ENCODE results near the gene RFWD3.

RFWD3 gene

DNA sequence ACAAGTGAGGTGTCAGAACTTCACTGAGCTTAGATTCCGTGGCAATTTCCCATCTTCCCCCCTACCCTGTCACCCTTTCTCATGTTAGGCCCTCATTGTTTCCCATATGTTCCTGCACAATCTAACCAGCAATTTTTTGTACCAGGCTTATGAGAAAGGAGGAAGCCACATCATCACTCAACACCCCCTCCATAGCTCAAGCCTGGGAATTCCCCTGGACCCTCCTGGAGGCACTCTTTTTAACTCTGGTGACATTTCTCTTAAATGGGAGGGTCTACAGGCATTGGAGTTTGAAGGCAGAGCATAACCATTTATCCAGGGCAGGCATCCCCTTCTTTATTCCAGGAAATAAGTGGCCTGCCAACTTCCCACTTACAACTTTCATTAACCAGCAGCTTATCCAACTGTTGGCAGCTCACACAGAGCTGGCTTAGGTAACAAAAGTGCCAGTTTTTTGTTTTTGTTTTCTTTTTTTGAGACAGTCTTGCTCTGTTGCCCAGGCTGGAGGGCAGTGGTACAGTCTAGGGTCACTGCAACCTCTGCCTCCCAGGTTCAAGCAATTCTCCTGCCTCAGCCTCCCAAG is 49.4 kb downstream of the RFWD3 start:
- no peak for DNase-seq (ENCODE audit: low read depth)

DNA sequence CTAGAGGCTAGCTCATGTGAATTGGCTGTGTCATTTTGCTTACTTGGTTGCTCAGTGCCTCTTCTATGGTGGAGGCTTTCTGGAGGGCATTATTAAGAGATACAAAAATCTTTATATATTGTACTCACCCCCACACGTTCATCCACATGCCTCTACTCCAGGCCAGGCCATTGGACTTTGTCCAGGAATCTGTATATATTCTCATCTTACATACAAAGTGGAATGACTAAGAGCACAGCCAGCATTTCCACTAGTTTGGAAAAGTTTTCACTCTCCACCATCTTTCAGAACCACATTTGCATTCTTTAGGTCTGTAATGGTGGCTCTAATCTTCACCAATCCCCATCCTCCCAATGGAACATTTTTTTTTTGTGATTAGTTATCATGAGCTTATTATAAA is 55.0 kb downstream of the RFWD3 start:
- DNase-seq (ENCODE audit: low read depth): no peak

DNA sequence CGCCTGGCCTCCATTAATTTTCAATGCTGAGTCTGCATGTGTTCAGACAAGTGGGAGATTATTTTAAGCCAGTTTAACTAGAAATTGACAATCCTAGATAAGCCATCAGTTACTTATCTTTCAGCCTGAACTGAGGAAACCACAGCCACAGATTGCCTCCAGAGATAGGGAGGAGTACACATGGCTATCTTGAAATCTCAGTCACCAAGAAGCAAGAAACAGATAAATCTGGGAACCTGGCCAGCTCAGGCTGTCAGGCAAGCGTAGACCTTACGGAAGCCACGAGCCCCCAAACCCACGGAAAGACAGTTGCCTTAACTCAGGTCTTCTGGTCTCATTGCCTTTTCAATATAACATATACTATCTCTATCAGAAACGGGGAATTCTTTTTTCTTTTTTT is 57.7 kb downstream of the RFWD3 start:
- DNase-seq (ENCODE audit: low read depth): peak; percentile 23

DNA sequence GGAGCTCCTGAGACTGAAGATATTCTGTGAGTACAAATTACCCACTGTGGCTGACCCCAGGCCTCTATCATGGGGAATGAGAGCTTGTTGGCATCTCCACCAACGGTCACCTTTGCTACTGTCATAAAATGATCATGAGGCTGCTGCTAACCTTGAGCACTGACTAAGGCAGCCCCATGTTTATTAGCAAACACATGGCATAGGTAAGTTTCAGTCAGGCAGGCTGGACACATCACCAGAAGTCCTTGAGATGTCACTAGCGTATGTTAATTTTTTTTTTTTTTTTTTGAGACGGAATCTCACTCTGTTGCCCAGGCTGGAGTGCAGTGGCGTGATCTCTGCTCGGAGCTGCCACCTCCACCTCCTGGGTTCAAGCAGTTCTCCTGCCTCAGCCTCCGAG is 58.3 kb downstream of the RFWD3 start:
- no peak for DNase-seq (ENCODE audit: low read depth)

DNA sequence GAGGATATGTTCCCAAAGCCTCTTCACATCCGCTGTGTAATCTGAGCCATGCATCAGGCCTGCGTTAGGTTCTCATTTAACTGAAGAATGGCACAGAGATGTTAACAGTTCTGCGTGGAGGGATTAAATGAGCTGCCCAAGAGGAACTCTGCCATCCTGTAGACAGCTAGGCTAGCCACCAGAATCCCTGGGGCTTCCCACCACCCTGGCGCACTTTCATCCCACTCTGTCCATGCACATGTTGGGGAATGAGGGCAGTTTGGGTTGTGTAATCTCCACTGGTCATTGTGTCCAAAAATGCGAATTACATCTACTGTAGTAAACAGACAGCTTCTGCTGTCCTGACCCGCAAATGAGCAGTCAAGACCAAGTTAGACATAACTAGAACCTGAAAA is 58.7 kb downstream of the RFWD3 start:
- no peak for DNase-seq (ENCODE audit: low read depth)

DNA sequence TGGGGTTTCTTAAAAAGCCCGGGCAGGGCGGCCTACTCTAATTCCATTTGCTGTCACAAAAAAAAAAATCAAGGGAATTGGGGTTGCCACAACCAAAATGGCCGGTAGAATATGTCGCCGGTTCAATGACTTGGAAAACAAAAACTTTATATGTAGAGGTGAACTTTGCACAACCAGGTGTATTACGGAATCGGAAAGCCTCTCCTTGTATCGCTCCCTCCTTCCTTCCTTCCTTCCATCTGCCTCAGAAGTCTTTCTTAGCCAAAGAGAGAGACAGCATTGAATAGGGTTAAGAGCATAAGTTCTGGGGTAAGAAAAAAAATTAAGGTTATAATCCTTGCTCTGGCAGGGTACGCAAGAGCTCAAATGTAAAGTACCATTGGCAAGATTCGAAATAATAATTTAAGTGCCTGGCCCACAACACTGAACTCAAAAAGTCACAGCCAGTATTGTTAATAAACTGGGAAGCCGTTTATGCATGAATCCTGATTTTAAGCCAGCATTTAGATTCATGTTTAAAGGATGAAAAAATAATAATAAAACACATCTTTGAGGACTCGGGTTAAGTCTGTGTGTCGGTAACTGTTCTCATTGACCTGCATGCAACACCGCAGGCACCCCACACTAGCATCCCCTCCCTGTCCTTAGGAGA is 59.2 kb downstream of the RFWD3 start:
- DNase-seq (ENCODE audit: low read depth): no peak

DNA sequence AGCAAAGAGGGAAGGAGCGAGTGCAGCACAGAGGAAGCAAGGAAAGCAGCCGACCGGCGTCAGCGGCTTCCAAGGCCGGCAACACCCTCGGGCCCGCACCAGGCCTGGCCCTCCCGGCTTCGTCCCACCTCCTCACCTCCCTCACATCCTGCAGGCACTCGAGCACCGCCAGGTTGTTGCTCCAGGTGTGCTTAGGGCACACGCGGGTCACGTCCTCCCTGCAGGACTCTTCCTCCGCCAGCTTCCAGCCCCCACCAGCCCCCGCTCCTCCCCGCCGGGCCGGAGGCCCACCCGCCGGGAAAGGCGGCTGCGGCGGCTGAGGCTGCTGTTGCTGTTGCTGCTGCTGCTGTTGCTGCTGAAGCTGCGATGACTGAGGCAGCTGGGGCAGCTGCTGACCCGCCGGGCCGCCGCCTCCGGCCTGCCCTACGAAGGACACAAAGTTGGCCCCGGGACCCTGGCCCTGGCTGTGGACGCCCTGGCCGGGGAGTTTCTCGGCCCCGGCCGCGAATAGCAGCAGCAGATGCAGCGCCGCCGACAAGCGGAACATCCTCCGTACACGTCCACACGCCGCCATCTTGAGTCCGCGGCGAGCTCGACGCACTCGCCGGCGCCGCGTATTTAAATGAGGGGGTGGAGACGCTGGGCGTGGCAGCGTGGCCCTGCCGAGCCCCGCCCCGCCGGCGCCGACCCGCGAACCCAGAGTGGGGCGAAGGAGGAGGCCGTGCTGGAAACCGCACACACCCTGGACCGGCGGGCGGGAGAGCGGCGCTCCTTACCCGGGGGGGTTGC is 60.0 kb downstream of the RFWD3 start, which contains the start of gene GLG1:
TSS of gene GLG1 (minus strand) at position 594 of the 789 bp plus-strand sequence. CDS start at position 574, 20 bp downstream.
- DNase-seq (ENCODE audit: low read depth): peak; percentile 86

DNA sequence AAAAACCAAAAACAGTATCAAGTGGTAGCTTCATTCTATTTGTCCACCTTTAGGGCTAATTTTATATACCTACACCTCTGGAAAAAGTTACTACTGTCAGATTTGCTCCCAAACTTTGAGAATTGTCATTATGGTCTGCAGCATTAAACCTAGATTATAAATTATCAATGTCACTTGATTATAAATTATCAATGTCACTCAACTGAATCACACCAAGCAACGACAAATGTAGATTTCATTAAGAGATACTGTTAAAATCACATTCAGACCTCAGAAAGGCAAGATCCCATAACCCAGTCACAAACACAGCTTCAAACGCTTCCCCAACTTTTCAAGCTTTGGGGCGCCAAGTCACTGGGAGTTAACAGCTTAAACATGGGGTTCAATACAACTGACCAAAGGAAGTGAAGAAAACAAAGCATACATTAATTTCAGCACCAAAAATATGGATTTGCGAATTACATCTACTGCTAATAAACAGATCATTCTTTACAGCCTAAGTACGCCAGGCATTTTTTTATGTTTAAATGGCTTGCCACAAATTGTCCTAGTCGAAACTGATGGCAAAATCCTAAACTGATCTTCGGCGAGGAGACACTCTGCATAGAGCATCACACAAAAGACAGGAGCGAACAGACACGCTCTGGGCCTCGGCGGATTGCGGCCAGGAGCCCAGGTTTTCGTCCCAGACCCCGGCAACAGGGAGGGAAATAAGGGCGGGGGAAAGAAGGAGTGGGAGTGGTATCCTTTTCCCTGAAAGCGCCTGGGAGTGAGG is 60.7 kb downstream of the RFWD3 start:
- DNase-seq (ENCODE audit: low read depth): no peak

DNA sequence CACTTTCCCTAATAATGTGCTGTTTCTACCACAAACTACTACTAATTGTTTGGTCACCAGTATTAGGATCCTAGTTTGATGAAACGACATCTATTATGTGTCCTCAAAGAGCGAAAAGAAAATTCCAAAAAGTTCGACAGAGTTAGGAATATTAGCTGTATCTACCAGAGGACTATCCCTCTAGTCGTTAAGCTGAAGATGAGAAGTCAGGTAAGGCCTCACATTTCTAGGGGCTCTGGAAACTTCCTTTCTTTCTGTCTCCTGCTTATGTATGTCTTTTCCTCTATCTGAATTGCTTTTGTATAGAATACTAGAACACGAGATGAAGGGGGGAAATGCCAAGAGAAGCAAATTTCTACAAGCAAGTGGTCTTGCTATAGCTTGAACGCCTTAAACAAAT is 61.3 kb downstream of the RFWD3 start:
- DNase-seq (ENCODE audit: low read depth): no peak

DNA sequence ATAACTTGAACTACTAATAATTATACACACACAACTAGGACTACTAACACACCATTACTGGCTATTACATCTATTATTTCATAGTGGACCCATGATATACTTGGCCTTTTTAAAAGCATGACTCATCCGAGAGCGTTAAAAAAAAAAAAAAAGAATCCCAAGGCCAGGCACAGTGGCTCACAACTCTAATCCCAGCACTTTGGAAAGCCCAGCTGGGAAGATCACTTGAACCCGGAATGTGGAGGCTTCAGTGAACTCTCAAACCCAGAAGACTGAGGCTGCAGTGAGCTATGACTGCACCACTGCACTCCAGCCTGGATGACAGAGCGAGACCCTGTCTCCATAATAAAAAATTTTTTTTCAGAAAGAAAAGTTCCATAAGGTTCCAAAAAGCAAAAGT is 62.8 kb downstream of the RFWD3 start:
- no peak for DNase-seq (ENCODE audit: low read depth)

DNA sequence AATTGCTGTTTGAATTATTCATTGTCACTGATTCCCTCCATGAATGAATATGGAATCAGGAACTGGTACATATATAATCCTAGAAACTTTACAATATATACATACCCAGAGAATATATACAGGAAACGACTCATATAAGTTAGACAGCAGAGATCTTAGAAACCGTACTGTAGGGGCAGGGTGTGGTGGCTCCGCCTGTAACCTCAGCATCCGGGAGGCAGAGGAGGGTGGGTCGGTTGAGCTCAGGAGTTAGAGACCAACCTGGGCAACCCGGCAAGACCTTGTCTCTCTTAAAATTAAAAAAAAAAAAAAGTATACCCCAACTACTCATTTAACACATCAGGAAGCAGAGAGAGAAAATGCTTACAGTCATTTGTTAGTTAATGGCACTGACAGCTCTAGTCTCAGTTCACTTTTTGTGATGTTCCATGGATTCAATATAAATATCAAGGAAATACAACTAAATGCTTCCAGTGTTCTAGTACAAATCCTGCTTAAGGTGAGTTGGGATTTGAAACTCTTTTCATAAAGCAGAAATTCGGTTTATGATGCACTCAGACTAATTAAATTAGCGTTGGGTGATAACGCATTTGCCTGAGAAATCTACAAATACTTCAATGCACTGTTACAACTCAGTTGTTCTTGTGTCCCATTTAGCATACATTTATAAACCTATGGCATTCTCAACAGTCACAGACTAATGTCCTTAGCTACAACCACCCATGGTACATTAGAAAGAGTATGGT is 65.4 kb downstream of the RFWD3 start:
- DNase-seq (ENCODE audit: low read depth): peak; percentile 64

DNA sequence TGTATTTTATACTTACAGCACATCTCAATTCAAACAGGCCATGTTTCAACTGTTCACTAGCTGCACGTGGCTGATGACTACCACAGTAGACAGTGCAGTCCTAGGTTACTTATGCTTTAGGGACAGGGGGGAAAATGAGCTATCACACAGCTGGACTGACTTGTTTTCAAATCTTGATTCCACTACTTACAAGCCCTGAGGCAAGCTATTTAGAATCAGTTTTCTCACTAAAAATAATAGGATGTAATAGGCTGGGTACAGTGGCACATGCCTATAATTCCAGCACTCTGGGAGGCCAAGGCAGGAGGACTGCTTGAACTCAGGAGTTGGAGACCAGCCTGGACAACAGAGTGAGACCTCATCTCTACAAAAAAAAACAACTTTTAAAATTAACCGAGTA is 70.1 kb downstream of the RFWD3 start:
- no peak for DNase-seq (ENCODE audit: low read depth)

DNA sequence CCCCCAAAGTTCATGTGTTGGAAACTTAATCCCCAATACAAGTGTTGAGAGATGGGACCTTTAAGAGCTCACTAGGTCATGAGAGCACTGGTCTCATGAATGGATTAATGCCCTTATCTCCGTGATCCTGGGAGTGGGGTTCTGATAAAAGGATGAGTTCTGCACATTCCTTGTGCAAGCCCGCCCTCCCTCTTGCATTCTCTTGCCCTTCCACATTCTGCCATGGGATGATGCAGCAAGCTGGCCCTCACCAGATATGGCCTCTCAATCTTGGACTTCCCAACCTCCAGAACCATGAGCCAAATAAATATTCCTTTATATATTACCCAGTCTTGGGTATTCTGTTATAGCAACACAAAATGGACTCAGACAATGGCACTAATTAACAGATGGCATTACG is 73.8 kb downstream of the RFWD3 start:
- DNase-seq (ENCODE audit: low read depth): no peak

DNA sequence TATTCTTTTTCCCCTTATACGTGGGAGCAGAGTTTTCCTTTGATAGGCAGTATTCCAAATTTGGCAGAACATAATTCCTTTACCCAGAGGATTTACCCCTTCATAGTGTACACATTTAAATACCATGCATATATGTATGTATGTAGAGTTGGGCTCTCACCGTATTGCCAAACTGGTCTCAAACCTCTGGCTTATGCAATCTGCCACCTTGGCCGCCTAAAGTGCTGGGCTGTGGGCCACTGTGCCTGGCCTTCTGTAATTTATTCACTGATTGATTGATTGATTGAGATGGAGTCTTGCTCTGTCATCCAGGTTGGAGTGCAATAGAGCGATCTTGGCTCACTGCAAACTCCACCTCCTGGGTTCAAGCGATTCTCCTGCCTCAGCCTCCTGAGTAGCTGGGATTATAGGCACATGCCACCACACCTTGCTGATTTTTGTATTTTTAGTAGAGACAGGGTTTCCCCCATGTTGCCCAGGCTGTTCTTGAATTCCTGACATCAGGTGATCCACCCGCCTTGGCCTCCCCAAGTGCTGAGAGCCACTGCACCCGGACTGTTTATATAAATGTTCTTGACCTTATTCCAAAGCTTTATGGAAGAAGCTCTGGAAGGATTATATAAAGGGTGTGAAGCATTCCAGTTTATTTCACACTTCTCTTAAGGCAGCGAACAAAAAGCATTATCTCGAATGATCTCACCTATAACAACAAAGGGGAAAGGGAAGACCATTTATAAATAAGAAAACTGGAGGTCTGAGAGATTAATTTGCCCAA is 74.6 kb downstream of the RFWD3 start:
- no peak for DNase-seq (ENCODE audit: low read depth)

DNA sequence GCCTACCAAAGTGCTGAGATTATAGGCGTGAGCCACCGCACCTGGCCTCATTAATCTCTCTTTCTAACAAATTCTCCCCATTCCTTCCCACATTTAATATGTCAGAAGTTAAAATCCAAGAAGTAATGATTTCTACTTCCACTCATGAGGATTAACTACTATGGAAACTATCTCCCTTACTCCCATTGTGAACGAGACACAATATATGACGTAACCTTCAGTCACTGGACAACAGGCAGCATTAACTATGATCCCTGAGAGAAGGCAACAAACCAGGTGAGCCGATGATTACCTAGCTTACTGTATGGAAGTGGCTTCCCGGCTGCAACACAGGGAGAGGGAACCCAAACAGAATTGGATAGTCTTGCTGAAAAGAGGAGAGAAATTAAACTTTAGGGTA is 79.7 kb downstream of the RFWD3 start:
- DNase-seq (ENCODE audit: low read depth): no peak

DNA sequence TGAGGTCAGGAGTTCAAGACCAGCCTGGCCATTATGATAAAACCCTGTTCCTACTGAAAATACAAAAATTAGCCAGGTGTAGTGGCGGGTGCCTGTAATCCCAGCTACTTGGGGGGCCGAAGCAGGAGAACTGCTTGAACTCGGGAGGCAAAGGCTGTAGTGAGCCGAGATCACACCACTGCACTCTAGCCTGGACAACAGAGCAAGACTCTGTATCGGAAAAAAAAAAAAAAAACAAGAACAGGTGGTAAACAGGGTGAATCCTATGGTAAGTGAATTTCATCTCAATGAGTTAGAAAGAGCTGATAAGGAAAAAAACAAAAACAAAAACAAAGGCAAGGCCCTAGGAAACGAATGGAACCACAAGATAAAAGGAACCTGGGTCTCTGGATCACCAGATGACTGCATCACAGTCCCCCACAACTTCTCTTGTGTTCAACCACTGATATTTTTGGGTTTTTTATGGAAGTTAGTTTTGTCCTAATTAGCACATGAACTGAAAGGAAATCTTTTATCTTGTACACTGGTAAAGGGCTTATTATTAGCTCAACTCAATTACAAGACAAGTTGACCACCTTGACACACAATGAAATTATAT is 80.7 kb downstream of the RFWD3 start:
- DNase-seq (ENCODE audit: low read depth): no peak

DNA sequence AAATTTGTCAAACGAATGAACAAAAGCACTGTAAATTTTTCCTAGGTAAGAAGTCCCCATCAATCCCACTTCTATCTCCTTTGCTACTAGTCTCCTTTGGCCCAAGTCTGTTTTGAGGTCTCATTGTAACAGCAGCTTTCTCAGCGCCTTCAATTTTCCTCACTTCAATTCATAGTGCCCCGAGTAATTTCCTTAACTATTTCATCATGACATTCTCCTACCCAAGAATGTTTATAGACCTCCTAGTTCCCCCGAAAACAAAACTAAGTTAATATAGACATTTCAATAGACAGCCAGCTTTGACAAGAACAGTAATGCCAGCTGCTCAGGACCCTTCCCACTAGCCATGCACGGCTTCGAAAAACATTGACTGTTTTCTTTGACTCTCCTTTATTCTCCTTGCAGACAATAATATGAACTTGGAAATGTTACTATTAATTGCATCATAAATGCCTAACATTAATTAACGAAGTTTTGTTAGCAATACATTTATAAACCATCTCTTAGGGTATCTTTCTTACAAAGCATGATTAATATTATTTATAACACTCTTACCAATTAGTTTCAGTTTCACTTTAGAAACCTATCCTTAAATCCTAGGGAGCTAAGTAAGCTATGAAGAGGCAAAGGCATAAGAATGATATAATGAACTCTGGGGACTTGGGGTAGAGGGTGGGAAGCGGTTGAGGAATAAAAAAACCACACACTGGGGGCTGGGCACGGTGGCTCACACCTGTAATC is 82.6 kb downstream of the RFWD3 start:
- DNase-seq (ENCODE audit: low read depth): no peak

DNA sequence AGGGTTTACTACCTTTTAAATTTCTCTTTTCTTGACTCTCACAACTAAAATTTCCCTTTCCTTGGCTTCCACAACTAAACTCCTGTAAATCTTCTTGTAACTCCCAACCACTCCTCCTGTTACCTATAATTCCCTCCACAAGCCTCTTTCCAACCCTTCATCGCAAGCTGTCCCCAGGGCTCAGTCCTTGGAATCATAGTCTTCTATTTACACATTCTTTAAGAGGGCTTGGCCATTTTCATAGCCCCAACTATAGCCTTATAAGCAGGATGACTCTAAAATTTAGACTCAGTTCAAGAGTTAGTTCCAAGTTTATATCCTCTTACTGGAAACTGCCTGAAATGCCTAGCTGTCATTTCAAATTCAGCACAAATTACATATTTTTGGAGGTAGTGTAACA is 83.7 kb downstream of the RFWD3 start:
- no peak for DNase-seq (ENCODE audit: low read depth)

DNA sequence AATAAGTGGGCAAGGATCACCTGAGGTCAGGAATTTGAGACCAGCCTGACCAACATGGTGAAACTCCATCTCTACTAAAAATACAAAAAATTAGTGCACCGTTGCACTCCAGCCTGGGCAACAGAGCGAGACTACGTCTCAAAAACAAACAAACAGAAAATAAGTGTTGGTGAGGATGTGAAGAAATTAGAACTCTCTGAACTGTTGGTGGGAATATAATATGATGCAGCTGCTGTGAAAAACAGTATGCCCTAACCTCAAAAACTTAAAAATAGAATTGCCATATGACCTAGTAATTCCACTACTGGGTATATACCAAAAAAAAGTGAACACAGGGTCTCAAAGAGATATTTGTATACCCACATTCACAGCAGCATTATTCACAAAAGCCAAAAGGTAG is 85.8 kb downstream of the RFWD3 start:
- no peak for DNase-seq (ENCODE audit: low read depth)

DNA sequence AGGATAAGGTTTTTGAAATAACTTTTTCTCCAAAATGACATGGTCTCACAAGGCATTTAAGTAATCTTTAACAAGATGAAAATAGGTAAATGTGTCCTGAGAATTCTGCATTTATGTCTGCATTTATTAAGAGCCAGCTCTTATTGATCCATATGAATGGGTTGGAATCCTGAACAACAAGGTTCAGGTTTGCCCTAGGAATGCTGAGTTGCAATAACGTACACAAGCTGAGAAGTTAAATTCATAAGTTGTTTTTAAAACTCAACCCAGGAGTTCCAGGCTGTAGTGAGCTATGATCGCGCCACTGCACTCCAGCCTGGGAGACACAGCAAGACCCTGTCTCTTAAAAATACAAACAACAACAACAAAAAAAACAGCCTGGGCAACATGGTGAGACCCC is 87.8 kb downstream of the RFWD3 start:
- no peak for DNase-seq (ENCODE audit: low read depth)
